H1 (cell line): ENCODE measurements around the gene FRRS1. TPM values are rescaled to one million over a fixed set of nuclear protein-coding genes. Genes with fewer than 3 reads are reported as not detected.

Experiments used
- CTCF ChIA-PET: fragments of 300-600 bp; sonication (Branson Sonifier 250); formaldehyde crosslinking; loops from one replicate; lab custom pipeline; 2021; ENCODE audit not compliant: partially characterized antibody; lab: Charles Lee
- POLR2A ChIA-PET: fragments of 300-600 bp; sonication (Branson Sonifier 250); formaldehyde crosslinking; loops from one replicate; lab custom pipeline; 2021; ENCODE audit warnings: inconsistent platforms; ENCODE audit not compliant: partially characterized antibody; lab: Charles Lee
- DNase-seq, 2 experiments: peaks; one replicate each; pipeline versions ENCODE4 v3.0.0 to v3.0.0-alpha.2; 2010 to 2022; ENCODE audit warnings: low spot score in 2 of 2, low read depth in 1 of 2, mixed read lengths in 1 of 2
- FAIRE-seq: peaks from 2 replicates; lab custom pipeline; 2011; peaks lifted over from hg19 to GRCh38; lab: Jason Lieb, UNC
- H2AFZ ChIP-seq: 2 replicates; pipeline ENCODE4 v1.8.1; 2012; ENCODE audit warnings: low read length, inconsistent platforms
- H2AK5ac ChIP-seq: 2 replicates; pipeline ENCODE4 v1.6.1; 2013; ENCODE audit warnings: low read depth, low read length
- H2BK120ac ChIP-seq: replicated peaks from 2 replicates; pipeline ENCODE3; 2013; ENCODE audit warnings: low read depth, low read length, inconsistent platforms
- H2BK12ac ChIP-seq: 2 replicates; pipeline ENCODE4 v1.6.1; 2013; ENCODE audit warnings: low read depth, low read length
- H2BK15ac ChIP-seq: 2 replicates; pipeline ENCODE4 v1.6.1; 2013; ENCODE audit warnings: low read length
- H2BK20ac ChIP-seq: 2 replicates; pipeline ENCODE4 v1.6.1; 2013; ENCODE audit warnings: low read length
- H2BK5ac ChIP-seq: 2 replicates; pipeline ENCODE4 v1.6.1; 2013; ENCODE audit warnings: low read depth, low read length
- H3K14ac ChIP-seq: 2 replicates; pipeline ENCODE4 v1.6.1; 2013; ENCODE audit warnings: inconsistent platforms; ENCODE audit not compliant: insufficient read length
- H3K18ac ChIP-seq: 2 replicates; pipeline ENCODE4 v1.6.1; 2013; ENCODE audit warnings: low read length; ENCODE audit errors: extremely low read depth
- H3K23ac ChIP-seq: 2 replicates; pipeline ENCODE4 v1.6.1; 2013; ENCODE audit warnings: inconsistent platforms; ENCODE audit not compliant: insufficient read length
- H3K23me2 ChIP-seq: 2 replicates; pipeline ENCODE4 v1.6.1; 2013; ENCODE audit warnings: low read depth, low read length
- H3K27ac ChIP-seq: 2 replicates; pipeline ENCODE4 v1.6.1; 2011; ENCODE audit warnings: low read depth, low read length, inconsistent platforms
- H3K27me3 ChIP-seq, 4 experiments: replicated peaks in 1 of 4; 1 replicate in 1 of 4; 2 replicates in 3 of 4; pipeline versions ENCODE4 v1.6.1 to v1.8.1; 2011 to 2013; ENCODE audit warnings: low read length in 3 of 4, mild to moderate bottlenecking in 3 of 4, inconsistent platforms in 2 of 4, mixed read lengths in 2 of 4, moderate library complexity in 1 of 4; ENCODE audit not compliant: control insufficient read depth in 3 of 4, insufficient read depth in 3 of 4; ENCODE audit errors: extremely low read depth in 1 of 4
- H3K36me3 ChIP-seq, 4 experiments: 2 replicates each; pipeline versions ENCODE4 v1.6.1 to v1.8.1; 2011 to 2013; ENCODE audit warnings: mild to moderate bottlenecking in 4 of 4, low read length in 3 of 4, moderate library complexity in 2 of 4, control low read depth in 1 of 4, inconsistent platforms in 1 of 4; ENCODE audit not compliant: insufficient read depth in 4 of 4, control insufficient read depth in 2 of 4
- H3K4ac ChIP-seq: replicated peaks from 2 replicates; pipeline ENCODE3; 2013; ENCODE audit warnings: low read length, low read depth, mixed read lengths, inconsistent platforms; ENCODE audit not compliant: insufficient read length
- H3K4me1 ChIP-seq, 4 experiments: replicated peaks in 1 of 4; 1 replicate in 1 of 4; 2 replicates in 3 of 4; pipeline versions ENCODE4 v1.6.1 to v1.8.1; 2011 to 2013; ENCODE audit warnings: low read length in 3 of 4, inconsistent platforms in 2 of 4, mixed read lengths in 1 of 4; ENCODE audit not compliant: insufficient read depth in 4 of 4, control insufficient read depth in 3 of 4
- H3K4me2 ChIP-seq, 2 experiments: 2 replicates each; pipeline versions ENCODE4 v1.6.1 to v1.8.1; 2011 to 2013; ENCODE audit warnings: low read depth in 2 of 2, low read length in 2 of 2, control low read depth in 1 of 2, inconsistent platforms in 1 of 2, mild to moderate bottlenecking in 1 of 2; ENCODE audit not compliant: insufficient read depth in 1 of 2
- H3K4me3 ChIP-seq, 4 experiments: fragments of 200-600, 300-600 bp in 1 of 4; sonication (generic), shearing (Covaris generic), sonication (Bioruptor Twin) in 1 of 4; 2 replicates each; pipeline versions ENCODE4 v1.5.1 to v1.8.1; 2011 to 2016; ENCODE audit warnings: low read length in 4 of 4, low read depth in 3 of 4, control low read depth in 2 of 4, inconsistent platforms in 2 of 4, mild to moderate bottlenecking in 2 of 4, mixed read lengths in 1 of 4, moderate library complexity in 1 of 4; ENCODE audit not compliant: insufficient read depth in 2 of 4; ENCODE audit errors: extremely low read depth in 1 of 4
- H3K56ac ChIP-seq: replicated peaks from 2 replicates; pipeline ENCODE3; 2013; ENCODE audit warnings: low read depth, mild to moderate bottlenecking, mixed read lengths, low read length, inconsistent platforms; ENCODE audit not compliant: insufficient read length
- H3K79me1 ChIP-seq: 2 replicates; pipeline ENCODE4 v1.6.1; 2013; ENCODE audit warnings: low read depth, low read length, control low read depth
- H3K79me2 ChIP-seq, 2 experiments: 2 replicates each; pipeline versions ENCODE4 v1.6.1 to v1.8.1; 2012 to 2013; ENCODE audit warnings: low read length in 2 of 2, mild to moderate bottlenecking in 2 of 2, inconsistent platforms in 1 of 2; ENCODE audit not compliant: insufficient read depth in 2 of 2, control insufficient read depth in 1 of 2
- H3K9ac ChIP-seq, 4 experiments: replicated peaks in 1 of 4; 1 replicate in 1 of 4; 2 replicates in 3 of 4; pipeline versions ENCODE4 v1.6.1 to v1.8.1; 2011 to 2013; ENCODE audit warnings: low read depth in 3 of 4, low read length in 3 of 4, control low read depth in 2 of 4, mild to moderate bottlenecking in 2 of 4, moderate library complexity in 2 of 4, inconsistent platforms in 1 of 4; ENCODE audit errors: extremely low read depth in 1 of 4
- H3K9me3 ChIP-seq, 2 experiments: 2 replicates each; pipeline versions ENCODE4 v1.6.1 to v1.8.1; 2012 to 2013; ENCODE audit warnings: mild to moderate bottlenecking in 2 of 2, moderate library complexity in 2 of 2, control low read depth in 1 of 2, inconsistent platforms in 1 of 2, low read depth in 1 of 2, low read length in 1 of 2, mixed read lengths in 1 of 2; ENCODE audit not compliant: insufficient read depth in 2 of 2
- H4K20me1 ChIP-seq, 2 experiments: replicated peaks in 1 of 2; 2 replicates each; pipeline versions ENCODE3 to v1.8.1; 2011 to 2013; ENCODE audit warnings: inconsistent platforms in 2 of 2, low read length in 2 of 2, mild to moderate bottlenecking in 1 of 2; ENCODE audit not compliant: insufficient read depth in 2 of 2, control insufficient read depth in 1 of 2
- H4K5ac ChIP-seq: 2 replicates; pipeline ENCODE4 v1.6.1; 2013; ENCODE audit warnings: low read length, low read depth, mixed read lengths, inconsistent platforms; ENCODE audit not compliant: insufficient read length
- H4K8ac ChIP-seq: 2 replicates; pipeline ENCODE4 v1.8.0; 2013; ENCODE audit warnings: mild to moderate bottlenecking, moderate library complexity, low read length, inconsistent platforms; ENCODE audit not compliant: insufficient read depth; ENCODE audit errors: extremely low read depth
- H4K91ac ChIP-seq: replicated peaks from 2 replicates; pipeline ENCODE3; 2013; ENCODE audit warnings: low read length, mixed read lengths, inconsistent platforms; ENCODE audit not compliant: insufficient read length
- ASH2L ChIP-seq: fragments of 200-600, 300-600 bp; sonication (generic); IDR thresholded peaks from one replicate; pipeline ENCODE4 v1.7.1; 2017; ENCODE audit warnings: low read length
- BACH1 ChIP-seq: IDR thresholded peaks from 2 replicates; pipeline ENCODE4 v1.6.1; 2012; ENCODE audit warnings: low read length, improper control_type of control experiment
- BCL11A ChIP-seq, 2 experiments: IDR thresholded peaks; one replicate each; pipeline ENCODE4 v1.6.1; 2011; ENCODE audit warnings: low read depth in 2 of 2, low read length in 2 of 2, mild to moderate bottlenecking in 2 of 2
- CBX8 ChIP-seq: fragments of 300-800, 300-1000 bp; sonication (generic); IDR thresholded peaks from 2 replicates; pipeline ENCODE4 v1.7.1; 2016; ENCODE audit warnings: low read depth, low read length, borderline replicate concordance
- EGR1 ChIP-seq: IDR thresholded peaks from 2 replicates; pipeline ENCODE4 v1.6.1; 2011; ENCODE audit warnings: low read depth, low read length, borderline replicate concordance
- EZH2 ChIP-seq: fragments of 200-600 bp; sonication (generic); IDR thresholded peaks from 2 replicates; pipeline ENCODE4 v1.7.1; 2012; ENCODE audit warnings: low read depth, mild to moderate bottlenecking, moderate library complexity, low read length, inconsistent platforms; ENCODE audit not compliant: severe bottlenecking
- KDM5A ChIP-seq: fragments of 200-600 bp; IDR thresholded peaks from 2 replicates; pipeline ENCODE4 v1.7.1; 2012; ENCODE audit warnings: mild to moderate bottlenecking, low read length, inconsistent platforms, mixed read lengths
- NANOG ChIP-seq: IDR thresholded peaks from 2 replicates; pipeline ENCODE4 v1.6.1; 2011; ENCODE audit warnings: low read length, low read depth, mild to moderate bottlenecking, inconsistent platforms; ENCODE audit not compliant: insufficient read depth, poor library complexity, severe bottlenecking
- POLR2A ChIP-seq, 2 experiments: IDR thresholded peaks; 1 replicate in 1 of 2; 2 replicates in 1 of 2; pipeline ENCODE4 v1.6.1; 2011; ENCODE audit warnings: low read depth in 2 of 2, low read length in 2 of 2, mild to moderate bottlenecking in 2 of 2; ENCODE audit errors: control extremely low read depth in 1 of 2
- SAP30 ChIP-seq: fragments of 300-600 bp; sonication (generic); IDR thresholded peaks from 2 replicates; pipeline ENCODE4 v1.7.1; 2012; ENCODE audit warnings: low read length, moderate library complexity, mild to moderate bottlenecking, inconsistent platforms; ENCODE audit not compliant: insufficient read depth, insufficient replicate concordance
- TBP ChIP-seq: IDR thresholded peaks from 2 replicates; pipeline ENCODE4 v1.6.1; 2011; ENCODE audit warnings: low read depth, low read length, improper control_type of control experiment
- WGBS, 2 experiments: shearing (Covaris generic) in 1 of 2; methylation state at CpG; one replicate each; pipeline versions ENCODE4 v1.1.6 to v1.1.7; 2013 to 2015; ENCODE audit warnings: low lambda C conversion rate in 2 of 2, mixed read lengths in 2 of 2, inconsistent platforms in 1 of 2, low coverage in 1 of 2, missing lambda C conversion rate in 1 of 2; ENCODE audit not compliant: insufficient replicate concordance in 2 of 2, insufficient coverage in 1 of 2, insufficient read length in 1 of 2; ENCODE audit errors: extremely low coverage in 1 of 2, missing lambda C conversion rate in 1 of 2; 5-methylcytosine and 5-hydroxymethylcytosine counted together
- polyA plus RNA-seq, 7 experiments: library from polyadenylated mRNA; depleted of rRNA in 3 of 7; stranded (reverse) in 5 of 7; unstranded in 2 of 7; fragments of >200 nt in 5 of 7; fragments of 200-250 nt in 2 of 7; gene quantifications; 1 replicate in 5 of 7; 2 replicates in 1 of 7; 4 replicates in 1 of 7; pipeline versions ENCODE4 v1.2.1 to v1.2.3, GENCODE V29; 2011 to 2013; ENCODE audit warnings: missing spikeins in 2 of 7, mixed read lengths in 2 of 7
- total RNA-seq: library from RNA; stranded (reverse); fragmentation: NEBNext Ultra II Directional; extraction: Animal tissue kit (Norgen Biotek cat#: 25700); gene quantifications from 2 replicates; pipeline ENCODE4 v1.2.1, GENCODE V29; 2021
- TF ChIP-seq, protein P1 (sequence below): IDR thresholded peaks from 2 replicates; pipeline ENCODE4 v1.6.1; 2012; ENCODE audit warnings: low read length, inconsistent platforms

The FRRS1 gene
- total and polyA plus RNA-seq, 2 of the 8 experiments (the other 6 are each of a cell fraction or from before 2014, with no cell fraction given), result 3.5 to 6.5 TPM

DNA sequence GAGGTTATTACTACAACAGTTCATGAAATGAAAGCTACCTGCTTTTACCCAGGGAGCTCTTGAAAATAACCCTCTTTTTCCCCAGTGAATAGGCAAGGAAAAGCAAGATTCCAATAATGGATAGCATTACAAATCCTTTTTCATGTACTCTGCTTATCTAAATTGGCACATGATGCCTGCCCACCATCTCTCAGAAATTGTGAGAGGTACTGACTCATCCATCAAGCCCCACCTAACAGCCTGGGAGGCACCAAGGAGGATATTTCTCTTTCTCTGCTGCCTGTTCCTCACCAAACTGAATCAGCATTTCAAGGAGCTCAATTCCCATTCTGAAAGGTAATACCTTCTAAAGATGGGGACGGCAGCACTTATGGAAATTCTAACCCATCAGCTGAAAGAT lies 86.2 kb downstream of the FRRS1 start:
- TF ChIP-seq, protein P1, sequence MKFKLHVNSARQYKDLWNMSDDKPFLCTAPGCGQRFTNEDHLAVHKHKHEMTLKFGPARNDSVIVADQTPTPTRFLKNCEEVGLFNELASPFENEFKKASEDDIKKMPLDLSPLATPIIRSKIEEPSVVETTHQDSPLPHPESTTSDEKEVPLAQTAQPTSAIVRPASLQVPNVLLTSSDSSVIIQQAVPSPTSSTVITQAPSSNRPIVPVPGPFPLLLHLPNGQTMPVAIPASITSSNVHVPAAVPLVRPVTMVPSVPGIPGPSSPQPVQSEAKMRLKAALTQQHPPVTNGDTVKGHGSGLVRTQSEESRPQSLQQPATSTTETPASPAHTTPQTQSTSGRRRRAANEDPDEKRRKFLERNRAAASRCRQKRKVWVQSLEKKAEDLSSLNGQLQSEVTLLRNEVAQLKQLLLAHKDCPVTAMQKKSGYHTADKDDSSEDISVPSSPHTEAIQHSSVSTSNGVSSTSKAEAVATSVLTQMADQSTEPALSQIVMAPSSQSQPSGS, result no peak
- TF ChIP-seq POLR2A (IDR thresholded peaks at IDR 0.05; ENCODE audit: control extremely low read depth in 1 of 2, low read depth in 2 of 2, low read length in 2 of 2), result no peak
- TF ChIP-seq BCL11A (IDR thresholded peaks at IDR 0.05; ENCODE audit: low read depth in 2 of 2, low read length in 2 of 2), result no peak
- TF ChIP-seq EZH2, result no peak
- TF ChIP-seq EGR1, result no peak
- no peak for TF ChIP-seq CBX8
- no peak for TF ChIP-seq ASH2L
- no peak for TF ChIP-seq NANOG
- no peak for TF ChIP-seq KDM5A
- TF ChIP-seq BACH1, result no peak
- no peak for TF ChIP-seq SAP30
- TF ChIP-seq TBP, result no peak
- no peaks in the 10 kb centered on the region for H3K36me3 ChIP-seq
- H4K5ac ChIP-seq, result no peak overlapping the region
- 76% methylated on average over 1 of the region's 1 CpG; no CpG with 5 or more reads in 1 of the 2 experiments for WGBS, 2 experiments
- no peak overlapping the region for H3K27ac ChIP-seq
- H3K4me2 ChIP-seq, result no peak overlapping the region
- ChIA-PET CTCF (interaction anchor here (0.6 to 2.6 kb wide), 10 partner anchors 11 to 686 kb away, joined by 3 to 8 read pairs (median 4); no protein-coding TSS in a partner anchor), POLR2A (interaction anchor here (0.6 kb wide), 1 partner anchor 812 kb away, joined by 3 read pairs; no protein-coding TSS in a partner anchor)
- H3K4me1 ChIP-seq, result no peaks in the 10 kb centered on the region
- no peaks in the 10 kb centered on the region for H3K27me3 ChIP-seq
- H3K4me3 ChIP-seq, result no peak overlapping the region
- H3K56ac ChIP-seq, result no peak overlapping the region
- H4K91ac ChIP-seq, result no peak overlapping the region
- no peaks in the 10 kb centered on the region for H3K79me2 ChIP-seq
- H2BK120ac ChIP-seq, result no peak overlapping the region
- DNase-seq, result no peak
- H2AK5ac ChIP-seq, result no peak overlapping the region
- no peak overlapping the region for H2BK15ac ChIP-seq
- no peak overlapping the region for H2BK5ac ChIP-seq
- no peaks in the 10 kb centered on the region for H4K20me1 ChIP-seq
- no peak for FAIRE-seq
- no peak overlapping the region for H3K4ac ChIP-seq
- H3K18ac ChIP-seq, result no peak overlapping the region
- peak overlapping the region; percentile 2; the same call in 1 of the 2 replicates for H2AFZ ChIP-seq
- H2BK20ac ChIP-seq, result no peak overlapping the region
- H3K9me3 ChIP-seq, result no peaks in the 10 kb centered on the region
- no peak overlapping the region for H3K14ac ChIP-seq
- no peaks in the 10 kb centered on the region for H3K23me2 ChIP-seq
- H3K23ac ChIP-seq, result no peak overlapping the region
- no peak overlapping the region for H4K8ac ChIP-seq
- H2BK12ac ChIP-seq, result no peak overlapping the region
- no peak overlapping the region for H3K9ac ChIP-seq
- no peaks in the 10 kb centered on the region for H3K79me1 ChIP-seq
